ENCODE measurements around the gene ACYP2.

DNA sequence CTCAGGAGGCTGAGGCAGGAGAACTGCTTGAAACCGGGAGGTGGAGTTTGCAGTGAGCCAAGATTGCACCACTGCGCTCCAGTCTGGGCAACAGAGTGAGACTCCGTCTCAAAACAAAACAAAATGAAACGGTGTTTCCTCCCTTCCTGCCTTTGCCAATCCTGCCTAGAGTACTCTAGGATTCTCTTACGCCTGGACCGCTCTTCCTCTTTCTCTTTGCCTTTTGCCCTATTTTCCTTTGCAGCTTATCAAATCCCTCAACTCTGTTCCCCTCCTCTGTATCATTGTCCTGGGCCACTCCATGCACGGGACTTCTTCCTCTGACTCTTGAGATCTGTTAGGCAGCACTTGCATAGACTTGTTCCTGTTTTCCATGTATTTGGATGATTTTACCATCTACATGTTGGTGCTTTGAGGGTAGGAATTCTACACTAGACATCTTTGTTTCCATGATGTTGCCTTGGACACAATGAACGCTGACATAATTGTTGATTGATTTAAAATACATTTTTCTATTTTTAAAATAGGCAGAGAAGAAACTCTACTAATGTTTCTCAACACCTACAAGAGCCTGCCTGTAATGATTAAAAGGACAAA, 24.8 kb upstream of the ACYP2 start:
- TF ChIP-seq, protein P1, sequence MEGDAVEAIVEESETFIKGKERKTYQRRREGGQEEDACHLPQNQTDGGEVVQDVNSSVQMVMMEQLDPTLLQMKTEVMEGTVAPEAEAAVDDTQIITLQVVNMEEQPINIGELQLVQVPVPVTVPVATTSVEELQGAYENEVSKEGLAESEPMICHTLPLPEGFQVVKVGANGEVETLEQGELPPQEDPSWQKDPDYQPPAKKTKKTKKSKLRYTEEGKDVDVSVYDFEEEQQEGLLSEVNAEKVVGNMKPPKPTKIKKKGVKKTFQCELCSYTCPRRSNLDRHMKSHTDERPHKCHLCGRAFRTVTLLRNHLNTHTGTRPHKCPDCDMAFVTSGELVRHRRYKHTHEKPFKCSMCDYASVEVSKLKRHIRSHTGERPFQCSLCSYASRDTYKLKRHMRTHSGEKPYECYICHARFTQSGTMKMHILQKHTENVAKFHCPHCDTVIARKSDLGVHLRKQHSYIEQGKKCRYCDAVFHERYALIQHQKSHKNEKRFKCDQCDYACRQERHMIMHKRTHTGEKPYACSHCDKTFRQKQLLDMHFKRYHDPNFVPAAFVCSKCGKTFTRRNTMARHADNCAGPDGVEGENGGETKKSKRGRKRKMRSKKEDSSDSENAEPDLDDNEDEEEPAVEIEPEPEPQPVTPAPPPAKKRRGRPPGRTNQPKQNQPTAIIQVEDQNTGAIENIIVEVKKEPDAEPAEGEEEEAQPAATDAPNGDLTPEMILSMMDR (IDR thresholded peaks at IDR 0.05): no peak
- no peak for TF ChIP-seq POLR2A (IDR thresholded peaks at IDR 0.05)
